Choroid plexus epithelial cell (primary cell): Measurements from ENCODE around the gene CYB5R2.
A peak's percentile ranks its signal among the peaks of the same experiment; 100 is the strongest.

Experiments used
- DNase-seq: peaks from one replicate; pipeline ENCODE4 v3.0.0-alpha.2; 2010; ENCODE audit warnings: low read depth
- H3K4me3 ChIP-seq: 2 replicates; pipeline ENCODE4 v1.5.1; 2011; ENCODE audit warnings: low read depth, mild to moderate bottlenecking, control low read depth, low read length, moderate library complexity
- CTCF ChIP-seq: conservative IDR thresholded peaks from 2 replicates; pipeline ENCODE4 v1.5.1; 2011; ENCODE audit warnings: low read depth, mild to moderate bottlenecking, control low read depth, inconsistent platforms, low read length, moderate library complexity

CYB5R2 gene

GRCh38 chr11:7638710-7639642 lies 34.3 kb downstream of the CYB5R2 start:
- DNase-seq: no peak
- no peak for TF ChIP-seq CTCF
- no peak overlapping the region for H3K4me3 ChIP-seq

GRCh38 chr11:7637447-7638157 lies 35.7 kb downstream of the CYB5R2 start:
- peak; percentile 54 for DNase-seq
- TF ChIP-seq CTCF: no peak
- no peak overlapping the region for H3K4me3 ChIP-seq

GRCh38 chr11:7636350-7636749 lies 37.0 kb downstream of the CYB5R2 start:
- no peak for DNase-seq
- no peak for TF ChIP-seq CTCF
- H3K4me3 ChIP-seq: no peak overlapping the region

- no peak overlapping the region for H3K4me3 ChIP-seq
- no peak for DNase-seq
- no peak for TF ChIP-seq CTCF
Measured at GRCh38 chr11:7635708-7636107, 37.6 kb downstream of the CYB5R2 start.

- no peak for DNase-seq
- H3K4me3 ChIP-seq: no peak overlapping the region
- TF ChIP-seq CTCF: no peak
Measured at GRCh38 chr11:7635137-7635536, 38.2 kb downstream of the CYB5R2 start.

- TF ChIP-seq CTCF: no peak
- no peak overlapping the region for H3K4me3 ChIP-seq
- no peak for DNase-seq
Measured at GRCh38 chr11:7632211-7632610, 41.1 kb downstream of the CYB5R2 start.
